GM12865 (cell line): ENCODE results near the gene SOHLH1.

Experiments
- DNase-seq: peaks from one replicate; pipeline ENCODE4 v3.0.0; 2010; ENCODE audit warnings: low read depth
- H3K4me3 ChIP-seq: 2 replicates; pipeline ENCODE4 v1.5.1; 2011; ENCODE audit warnings: mild to moderate bottlenecking, low read depth, low read length, control low read depth
- TF ChIP-seq, protein P1 (sequence below): IDR thresholded peaks from 2 replicates; pipeline ENCODE4 v1.5.1; 2011; ENCODE audit warnings: low read length, control low read depth, low read depth, inconsistent platforms; ENCODE audit not compliant: insufficient read depth; ENCODE audit errors: missing control alignments

Gene SOHLH1

DNA sequence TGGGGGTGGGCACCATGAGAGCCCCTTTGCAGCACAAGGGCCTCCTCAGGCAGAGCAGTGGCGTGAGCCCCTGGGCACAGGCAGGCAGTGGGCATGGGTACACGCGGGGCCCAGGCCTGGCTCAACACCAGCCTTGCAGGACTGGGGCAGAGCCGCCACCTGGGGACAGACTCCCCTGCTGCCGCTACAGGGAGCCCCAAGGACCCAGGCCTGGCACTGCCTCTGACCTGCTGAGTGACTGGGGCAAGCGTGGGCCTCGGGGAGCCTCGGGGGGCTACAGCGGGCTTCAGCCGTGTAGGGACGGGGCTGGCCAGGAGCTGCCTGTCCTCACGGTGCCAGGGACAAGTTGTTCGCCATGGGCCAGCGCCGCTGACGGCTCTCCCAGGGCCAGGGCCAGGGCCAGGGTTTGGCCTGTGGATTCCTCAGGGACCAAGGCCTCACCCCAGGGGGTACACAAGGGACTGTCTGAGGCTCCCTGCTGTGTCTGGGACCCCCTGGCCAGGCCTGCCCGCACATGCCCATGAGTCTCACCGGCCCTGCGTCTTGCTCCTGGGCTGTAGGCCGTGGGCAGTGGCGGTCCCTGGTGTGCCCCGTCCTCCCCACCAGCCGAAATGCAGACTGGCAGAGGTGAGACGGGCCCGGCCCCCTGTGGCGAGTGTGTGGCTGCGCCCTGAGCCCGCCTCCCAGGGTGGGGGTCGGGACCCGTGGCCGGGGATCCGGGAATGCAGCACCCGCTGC, 45.2 kb upstream of the SOHLH1 start:
- no peak overlapping the region for H3K4me3 ChIP-seq
- TF ChIP-seq, protein P1, sequence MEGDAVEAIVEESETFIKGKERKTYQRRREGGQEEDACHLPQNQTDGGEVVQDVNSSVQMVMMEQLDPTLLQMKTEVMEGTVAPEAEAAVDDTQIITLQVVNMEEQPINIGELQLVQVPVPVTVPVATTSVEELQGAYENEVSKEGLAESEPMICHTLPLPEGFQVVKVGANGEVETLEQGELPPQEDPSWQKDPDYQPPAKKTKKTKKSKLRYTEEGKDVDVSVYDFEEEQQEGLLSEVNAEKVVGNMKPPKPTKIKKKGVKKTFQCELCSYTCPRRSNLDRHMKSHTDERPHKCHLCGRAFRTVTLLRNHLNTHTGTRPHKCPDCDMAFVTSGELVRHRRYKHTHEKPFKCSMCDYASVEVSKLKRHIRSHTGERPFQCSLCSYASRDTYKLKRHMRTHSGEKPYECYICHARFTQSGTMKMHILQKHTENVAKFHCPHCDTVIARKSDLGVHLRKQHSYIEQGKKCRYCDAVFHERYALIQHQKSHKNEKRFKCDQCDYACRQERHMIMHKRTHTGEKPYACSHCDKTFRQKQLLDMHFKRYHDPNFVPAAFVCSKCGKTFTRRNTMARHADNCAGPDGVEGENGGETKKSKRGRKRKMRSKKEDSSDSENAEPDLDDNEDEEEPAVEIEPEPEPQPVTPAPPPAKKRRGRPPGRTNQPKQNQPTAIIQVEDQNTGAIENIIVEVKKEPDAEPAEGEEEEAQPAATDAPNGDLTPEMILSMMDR, result no peak
- DNase-seq, result no peak

DNA sequence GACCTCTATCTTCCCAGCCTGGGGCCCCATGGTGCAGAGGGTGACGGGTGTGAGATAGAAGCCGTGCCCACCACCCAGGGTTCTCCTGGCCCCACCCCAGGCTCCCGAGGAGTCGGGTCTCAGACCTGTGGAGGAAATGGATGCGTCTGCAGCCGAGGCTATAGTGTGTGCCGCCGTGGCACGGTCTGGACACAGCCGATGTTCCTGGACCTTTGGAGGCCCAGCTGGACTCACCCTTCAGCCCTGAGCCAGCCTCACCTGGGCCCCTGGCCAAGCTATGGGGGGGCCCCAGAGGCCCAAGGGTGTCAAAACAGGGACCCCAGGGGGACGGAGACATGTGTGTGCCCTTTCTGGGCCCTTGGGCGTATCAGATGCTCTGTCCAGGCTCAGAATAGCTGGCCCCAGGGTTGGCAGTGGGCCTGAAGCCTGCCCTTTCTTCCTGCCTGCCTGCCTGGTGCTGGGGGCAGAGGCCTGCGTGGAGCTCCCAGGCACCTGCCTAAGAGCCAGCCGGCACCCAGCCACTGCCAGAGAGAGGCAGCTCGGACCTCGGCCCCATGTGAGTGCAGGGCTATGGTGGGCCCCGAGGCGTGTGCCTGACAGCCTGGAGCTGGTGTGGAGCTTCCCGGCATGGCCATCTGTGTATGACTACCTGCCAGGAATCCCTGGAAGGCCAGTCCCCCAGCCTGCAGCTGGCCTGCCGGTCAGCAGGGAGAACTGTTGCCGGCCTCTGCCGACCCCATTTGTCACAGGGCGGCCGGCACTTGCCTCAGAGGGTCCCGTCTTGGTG, 44.5 kb upstream of the SOHLH1 start:
- TF ChIP-seq, protein P1, result no peak
- no peak for DNase-seq
- no peak overlapping the region for H3K4me3 ChIP-seq

DNA sequence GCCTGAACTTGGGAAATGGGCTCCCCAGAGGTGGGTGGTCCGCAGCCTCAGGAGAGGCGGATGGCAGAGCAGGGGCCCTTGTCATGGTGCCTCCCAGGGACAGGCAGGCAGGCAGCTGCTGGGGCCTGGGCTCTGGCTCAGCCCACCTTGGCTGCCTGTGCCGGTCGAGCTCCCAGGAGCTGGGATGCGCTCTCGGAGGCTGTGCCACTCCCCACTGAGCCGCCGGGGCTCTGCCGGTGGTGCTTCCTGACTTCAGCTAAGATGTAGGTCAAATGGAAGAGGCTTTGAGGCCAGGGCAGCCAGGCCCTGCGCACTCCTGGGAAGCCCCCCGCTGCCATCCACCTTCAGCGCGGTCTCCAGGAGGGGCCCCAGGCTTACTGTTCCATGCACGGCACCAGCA, 43.7 kb upstream of the SOHLH1 start:
- TF ChIP-seq, protein P1, result no peak

DNA sequence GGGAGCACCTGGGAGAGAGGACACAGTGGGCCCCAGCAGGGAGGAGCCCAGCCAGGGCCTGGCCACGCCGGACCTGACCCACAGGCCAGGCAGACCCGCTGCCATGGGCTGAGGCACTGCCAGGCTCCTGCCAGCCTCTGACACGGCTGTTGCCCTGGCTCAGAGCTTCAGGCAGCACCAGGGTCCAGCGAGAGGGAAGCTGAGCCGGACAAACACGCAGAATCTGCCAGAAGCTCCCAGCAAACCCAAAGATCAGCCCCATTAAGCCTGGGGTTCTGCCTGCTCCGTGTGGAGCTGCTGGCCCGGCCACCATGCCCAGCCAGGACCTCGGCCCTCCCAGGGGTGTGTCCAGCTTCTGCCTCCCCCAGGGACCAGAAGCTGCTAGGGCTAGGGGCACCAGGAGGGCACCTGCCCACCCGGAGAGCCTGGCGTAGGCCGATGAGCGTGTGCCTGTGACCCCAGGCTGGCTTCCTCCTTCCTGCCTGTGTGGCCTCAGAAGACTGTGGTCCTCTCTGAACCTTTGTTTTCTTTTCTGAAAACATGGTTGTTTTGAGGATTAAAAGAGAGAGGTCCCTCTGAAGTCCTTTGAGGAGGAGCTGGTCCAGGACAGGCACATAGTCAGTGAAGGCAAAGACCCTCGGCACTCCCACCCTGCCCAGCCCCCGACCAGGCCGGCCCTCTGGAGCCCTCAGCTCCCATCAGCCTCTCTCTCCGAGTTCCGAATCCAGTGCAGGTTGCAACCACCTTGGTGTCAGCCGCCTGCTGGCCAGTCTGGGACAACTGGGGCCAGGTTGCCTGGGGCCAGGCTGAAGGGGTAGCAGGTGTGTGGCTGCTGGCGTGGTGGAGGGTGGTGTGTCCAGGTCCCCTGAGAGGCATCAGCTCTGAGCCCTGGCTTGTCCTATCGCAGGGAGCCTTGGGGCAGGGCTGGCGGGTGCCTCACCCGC, 42.3 kb upstream of the SOHLH1 start:
- TF ChIP-seq, protein P1, result no peak
- DNase-seq, result no peak

More for the DNA sequence above, 43.7 kb upstream of the SOHLH1 start:
- no peak for DNase-seq
- H3K4me3 ChIP-seq, result no peak overlapping the region

DNA sequence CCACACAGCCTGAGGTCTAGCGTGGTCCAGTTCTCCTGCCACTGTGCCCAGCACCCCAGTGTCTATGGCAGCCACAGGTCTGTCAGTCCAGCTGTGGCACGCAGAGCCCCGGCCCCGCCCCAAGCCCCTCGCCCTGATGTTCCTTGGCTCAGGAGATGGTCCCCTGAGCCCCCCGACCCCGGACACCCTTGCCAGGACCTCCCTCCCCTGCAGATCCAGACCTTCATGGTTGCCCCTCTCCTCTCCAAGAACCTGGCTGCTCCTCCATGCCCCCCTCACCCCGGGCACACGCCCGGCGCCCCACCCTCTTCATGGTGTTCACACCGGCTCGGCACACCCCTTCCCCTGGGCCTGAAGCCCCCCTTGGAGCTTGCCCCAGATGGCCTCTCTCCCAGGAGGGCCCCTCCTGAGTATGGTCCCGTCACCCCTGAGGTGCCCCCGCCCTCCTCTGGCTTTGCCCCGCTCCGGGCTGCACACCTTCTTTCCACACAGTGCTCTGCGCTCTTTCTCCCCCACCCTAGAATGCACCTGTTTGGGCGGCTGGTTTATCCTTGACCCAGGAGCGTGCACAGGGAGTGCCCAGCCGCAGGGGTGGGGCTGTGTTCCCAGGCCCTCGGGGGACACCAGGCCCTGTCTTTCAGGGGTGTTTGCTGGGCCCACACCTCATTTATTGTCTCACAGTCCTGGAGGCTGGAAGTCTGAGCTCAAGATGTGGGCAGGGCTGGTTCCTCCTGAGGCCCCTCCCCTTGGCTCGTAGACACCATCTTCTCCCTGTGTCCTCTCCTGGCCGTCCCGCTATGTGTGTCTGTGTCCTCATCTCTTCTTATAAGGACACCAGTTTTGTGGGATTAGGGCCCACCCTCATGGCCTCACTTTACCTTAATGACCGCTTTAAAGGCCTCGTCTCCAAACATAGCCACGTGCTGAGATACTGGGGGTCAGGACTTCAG, 40.3 kb upstream of the SOHLH1 start:
- TF ChIP-seq, protein P1, result no peak
- no peak overlapping the region for H3K4me3 ChIP-seq
- no peak for DNase-seq

More for the DNA sequence above, 42.3 kb upstream of the SOHLH1 start:
- H3K4me3 ChIP-seq, result no peak overlapping the region

DNA sequence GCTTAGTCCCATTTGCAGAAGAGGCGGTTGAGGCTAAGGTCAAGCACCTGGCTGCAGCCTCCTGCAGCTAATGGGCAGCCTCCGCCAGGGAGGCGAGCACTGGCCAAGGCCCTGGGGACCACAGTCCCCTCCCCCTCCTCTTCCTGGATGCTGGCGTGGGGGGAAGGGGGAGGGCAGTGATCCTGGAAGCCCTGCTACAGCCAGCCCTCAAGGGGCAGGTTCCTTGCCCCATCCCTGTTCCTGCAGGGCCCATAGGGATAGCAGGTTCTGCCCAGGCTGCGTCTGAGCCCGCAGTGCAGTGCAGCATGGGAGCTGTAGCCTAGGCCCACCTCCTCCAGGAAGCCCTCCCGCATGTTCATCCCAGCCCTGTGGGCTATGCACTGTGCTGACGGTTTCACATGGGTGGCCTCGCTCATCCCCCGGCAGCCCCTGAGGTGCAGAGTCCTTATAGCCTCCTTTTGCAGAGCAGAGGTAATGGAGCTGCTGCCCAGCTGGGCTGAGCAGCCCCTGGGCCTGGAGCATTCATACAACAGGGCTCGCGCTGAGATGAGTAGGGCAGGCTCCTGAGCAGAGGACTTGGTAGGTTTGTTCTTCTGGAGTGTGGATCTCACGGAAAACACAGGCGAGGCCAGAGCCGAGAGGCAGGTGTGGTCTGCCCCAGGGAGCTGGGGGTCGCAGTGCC, 38.7 kb upstream of the SOHLH1 start:
- TF ChIP-seq, protein P1, result no peak

More for the DNA sequence above, 38.7 kb upstream of the SOHLH1 start:
- H3K4me3 ChIP-seq, result no peak overlapping the region
- DNase-seq, result no peak
